ENCODE results near the gene SELP. TPM values are rescaled to one million over a fixed set of nuclear protein-coding genes. Genes with fewer than 3 reads are reported as not detected.
A peak's percentile ranks its signal among the peaks of the same experiment; 100 is the strongest.

The SELP gene
- total RNA-seq, 2 experiments from 2014 or later: 0.70 to 0.97 TPM

GRCh38 chr1:169615803-169616202 is 14.1 kb downstream of the SELP start:
- Mint-ChIP-seq H3K27me3 (no peaks in the 10 kb centered on the region), H3K36me3 (no peaks in the 10 kb centered on the region), H3K4me1 (ENCODE audit: low read depth) (peaks cover 8% of the 10 kb centered on the region), H3K9me3 (no peaks in the 10 kb centered on the region), H3K27ac (no peak overlapping the region), H3K4me3 (no peak overlapping the region)
- intact Hi-C loops (cut with micrococcal nuclease): no loop called here
- ChIA-PET POLR2A (no interaction called here), CTCF (interaction anchor here (1.3 to 2.0 kb wide), 4 partner anchors 10 to 97 kb away, joined by 3 to 11 read pairs (median 5); no protein-coding TSS in a partner anchor)
- no peak for DNase-seq

GRCh38 chr1:169610858-169611257 is 19.1 kb downstream of the SELP start:
- no peak for DNase-seq
- Mint-ChIP-seq H3K4me3 (no peak overlapping the region), H3K4me1 (ENCODE audit: low read depth) (peaks cover 11% of the 10 kb centered on the region), H3K9me3 (no peaks in the 10 kb centered on the region), H3K36me3 (no peaks in the 10 kb centered on the region), H3K27me3 (no peaks in the 10 kb centered on the region), H3K27ac (no peak overlapping the region)
- intact Hi-C loops (cut with micrococcal nuclease): no loop called here
- ChIA-PET CTCF (interaction anchor here (1.8 to 3.9 kb wide), 4 partner anchors 9 to 101 kb away, joined by 5 to 28 read pairs (median 9); partner anchors contain the start of gene F5), POLR2A (no interaction called here)

GRCh38 chr1:169610108-169610507 is 19.8 kb downstream of the SELP start:
- ChIA-PET POLR2A (no interaction called here), CTCF (interaction anchor here (1.3 to 2.4 kb wide), 2 partner anchors 9 to 102 kb away, joined by 10 to 11 read pairs; no protein-coding TSS in a partner anchor)
- DNase-seq: no peak
- Mint-ChIP-seq H3K27ac (no peak overlapping the region), H3K27me3 (no peaks in the 10 kb centered on the region), H3K36me3 (no peaks in the 10 kb centered on the region), H3K4me3 (no peak overlapping the region), H3K4me1 (ENCODE audit: low read depth) (peaks cover 16% of the 10 kb centered on the region), H3K9me3 (no peaks in the 10 kb centered on the region)
- intact Hi-C loops (cut with micrococcal nuclease): no loop called here

GRCh38 chr1:169608226-169608625 is 21.7 kb downstream of the SELP start:
- no peak overlapping the region for H3K27ac Mint-ChIP-seq
- peaks cover 30% of the 10 kb centered on the region for H3K4me1 Mint-ChIP-seq (ENCODE audit: low read depth)
- POLR2A ChIA-PET: no interaction called here
- DNase-seq: no peak
- CTCF ChIA-PET: interaction anchor here (0.7 kb wide), 1 partner anchor 104 kb away, joined by 3 read pairs; no protein-coding TSS in a partner anchor
- intact Hi-C loops (cut with micrococcal nuclease): no loop called here
- no peaks in the 10 kb centered on the region for H3K9me3 Mint-ChIP-seq
- no peak overlapping the region for H3K4me3 Mint-ChIP-seq
- H3K36me3 Mint-ChIP-seq: peaks cover 1% of the 10 kb centered on the region
- no peaks in the 10 kb centered on the region for H3K27me3 Mint-ChIP-seq

- H3K36me3 Mint-ChIP-seq: peaks cover 1% of the 10 kb centered on the region
- ChIA-PET POLR2A (no interaction called here), CTCF (interaction anchor here (0.6 to 1.1 kb wide), 2 partner anchors 105 to 107 kb away, joined by 3 to 5 read pairs; no protein-coding TSS in a partner anchor)
- peaks cover 52% of the 10 kb centered on the region for H3K4me1 Mint-ChIP-seq (ENCODE audit: low read depth)
- intact Hi-C loops (cut with micrococcal nuclease): loop anchor here (1.0 kb wide), 1 partner anchor 11 kb away; no protein-coding TSS in a partner anchor
- no peaks in the 10 kb centered on the region for H3K27me3 Mint-ChIP-seq
- H3K9me3 Mint-ChIP-seq: peaks cover 4% of the 10 kb centered on the region
- peak overlapping the region; percentile 62 for H3K27ac Mint-ChIP-seq
- peak overlapping the region; percentile 30 for H3K4me3 Mint-ChIP-seq
- DNase-seq: peak; percentile 74
Measured at GRCh38 chr1:169604781-169605560, 25.0 kb downstream of the SELP start.

- peak overlapping the region; percentile 7 for H3K4me3 Mint-ChIP-seq
- DNase-seq: no peak
- peaks cover 1% of the 10 kb centered on the region for H3K36me3 Mint-ChIP-seq
- ChIA-PET POLR2A (interaction anchor here (0.6 to 2.0 kb wide), 6 partner anchors 15 to 111 kb away, joined by 3 to 9 read pairs (median 8); partner anchors contain the start of gene F5), CTCF (interaction anchor here (0.6 to 5.3 kb wide), 49 partner anchors 9 to 217 kb away, joined by 3 to 208 read pairs (median 6); partner anchors contain the start of genes F5, METTL18, SELE and SLC19A2)
- peaks cover 4% of the 10 kb centered on the region for H3K9me3 Mint-ChIP-seq
- no peaks in the 10 kb centered on the region for H3K27me3 Mint-ChIP-seq
- intact Hi-C loops (cut with micrococcal nuclease): loop anchor here (1.0 to 2.0 kb wide), 5 partner anchors 15 to 193 kb away; partner anchors contain the start of genes F5, METTL18 and SELL
- H3K27ac Mint-ChIP-seq: peak overlapping the region; percentile 48
- H3K4me1 Mint-ChIP-seq (ENCODE audit: low read depth): peaks cover 51% of the 10 kb centered on the region
Measured at GRCh38 chr1:169601096-169601881, 28.6 kb downstream of the SELP start.

GRCh38 chr1:169595764-169596711 is 33.9 kb downstream of the SELP start:
- intact Hi-C loops (cut with micrococcal nuclease): no loop called here
- Mint-ChIP-seq H3K9me3 (no peaks in the 10 kb centered on the region), H3K4me3 (no peak overlapping the region), H3K27me3 (peaks cover 3% of the 10 kb centered on the region), H3K27ac (no peak overlapping the region), H3K36me3 (no peaks in the 10 kb centered on the region), H3K4me1 (ENCODE audit: low read depth) (peaks cover 53% of the 10 kb centered on the region)
- peak; percentile 54 for DNase-seq
- ChIA-PET POLR2A (interaction anchor here (0.6 to 1.9 kb wide), 2 partner anchors 10 to 85 kb away, joined by 4 to 9 read pairs; partner anchors contain the start of gene F5), CTCF (interaction anchor here (1.1 to 3.3 kb wide), 8 partner anchors 9 to 116 kb away, joined by 3 to 17 read pairs (median 5); partner anchors contain the start of gene F5)

- Mint-ChIP-seq H3K27me3 (peaks cover 3% of the 10 kb centered on the region), H3K4me1 (ENCODE audit: low read depth) (peaks cover 54% of the 10 kb centered on the region), H3K4me3 (peak overlapping the region; percentile 52), H3K27ac (peak overlapping the region; percentile 79), H3K9me3 (no peaks in the 10 kb centered on the region), H3K36me3 (no peaks in the 10 kb centered on the region)
- ChIA-PET POLR2A (interaction anchor here (0.8 to 1.9 kb wide), 2 partner anchors 9 to 98 kb away, joined by 3 to 9 read pairs; partner anchors contain the start of gene F5), CTCF (interaction anchor here (1.4 to 3.3 kb wide), 4 partner anchors 8 to 118 kb away, joined by 3 to 17 read pairs (median 10); partner anchors contain the start of gene F5)
- peak; percentile 48 for DNase-seq
- intact Hi-C loops (cut with micrococcal nuclease): loop anchor here (1.0 kb wide), 2 partner anchors 9 to 10 kb away; no protein-coding TSS in a partner anchor
Measured at GRCh38 chr1:169594391-169594790, 35.5 kb downstream of the SELP start.

GRCh38 chr1:169590932-169591331 is 39.0 kb downstream of the SELP start:
- no peak overlapping the region for H3K27ac Mint-ChIP-seq
- intact Hi-C loops (cut with micrococcal nuclease): no loop called here
- no peak for DNase-seq
- no peak overlapping the region for H3K4me3 Mint-ChIP-seq
- H3K9me3 Mint-ChIP-seq: no peaks in the 10 kb centered on the region
- CTCF ChIA-PET: no interaction called here
- peaks cover 83% of the 10 kb centered on the region for H3K4me1 Mint-ChIP-seq (ENCODE audit: low read depth)
- POLR2A ChIA-PET: no interaction called here
- H3K27me3 Mint-ChIP-seq: peaks cover 1% of the 10 kb centered on the region
- H3K36me3 Mint-ChIP-seq: no peaks in the 10 kb centered on the region

GRCh38 chr1:169588785-169589485 is 41.0 kb downstream of the SELP start:
- Mint-ChIP-seq H3K27ac (peak overlapping the region; percentile 85), H3K9me3 (no peaks in the 10 kb centered on the region), H3K4me1 (ENCODE audit: low read depth) (peaks cover 70% of the 10 kb centered on the region), H3K36me3 (no peaks in the 10 kb centered on the region), H3K4me3 (peak overlapping the region; percentile 52), H3K27me3 (no peaks in the 10 kb centered on the region)
- ChIA-PET CTCF (interaction anchor here (1.5 to 1.7 kb wide), 2 partner anchors 104 to 123 kb away, joined by 3 to 8 read pairs; no protein-coding TSS in a partner anchor), POLR2A (no interaction called here)
- intact Hi-C loops (cut with micrococcal nuclease): loop anchor here (2.0 to 5.0 kb wide), 3 partner anchors 208 to 483 kb away; partner anchors contain the start of genes BLZF1 and KIFAP3
- DNase-seq: peak; percentile 51
